LNCaP clone FGC (cell line): ENCODE data around the gene BCL11A.

Source experiments
- DNase-seq: peaks from one replicate; pipeline ENCODE4 v3.0.0-alpha.2; 2011; ENCODE audit warnings: low read depth
- H3K4me3 ChIP-seq: 2 replicates; pipeline ENCODE4 v1.5.1; 2011; ENCODE audit warnings: mild to moderate bottlenecking, low read depth, low read length, control low read depth
- TF ChIP-seq, protein P1 (sequence below): IDR thresholded peaks from 2 replicates; pipeline ENCODE4 v1.5.1; 2012; ENCODE audit warnings: mild to moderate bottlenecking; ENCODE audit not compliant: control insufficient read depth, insufficient read depth; ENCODE audit errors: extremely low read depth

BCL11A gene

DNA sequence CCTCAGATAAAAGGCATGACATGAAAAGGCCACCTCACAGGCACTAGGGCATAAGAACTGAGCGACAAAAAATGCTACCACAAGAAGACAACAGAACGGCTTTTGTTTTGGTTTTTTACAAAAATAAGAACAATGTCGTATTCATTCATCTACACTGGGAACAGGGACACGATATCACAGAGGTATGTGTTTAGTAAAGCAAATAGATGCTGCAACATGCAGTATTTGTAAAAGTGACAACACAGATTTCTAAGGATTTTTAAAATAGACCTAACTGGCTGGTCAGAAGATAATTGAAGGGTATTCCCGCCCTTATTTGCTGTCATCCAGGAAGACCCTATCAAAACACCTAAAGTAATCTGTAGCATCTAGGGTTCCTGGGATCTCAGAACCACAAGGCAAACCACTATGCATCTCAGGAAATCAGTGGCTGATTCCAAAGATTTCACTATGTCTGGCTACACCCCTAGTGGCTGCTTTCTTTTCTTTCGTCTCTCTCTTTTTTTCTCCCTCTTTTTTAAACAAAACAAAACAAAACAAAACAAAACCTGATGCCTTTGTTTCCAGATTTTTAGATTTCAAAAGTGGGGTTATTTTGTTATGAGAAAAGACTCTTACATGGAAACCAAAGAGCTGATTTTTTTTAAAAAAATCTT lies 97.2 kb downstream of the BCL11A start:
- no peak for DNase-seq
- TF ChIP-seq, protein P1, sequence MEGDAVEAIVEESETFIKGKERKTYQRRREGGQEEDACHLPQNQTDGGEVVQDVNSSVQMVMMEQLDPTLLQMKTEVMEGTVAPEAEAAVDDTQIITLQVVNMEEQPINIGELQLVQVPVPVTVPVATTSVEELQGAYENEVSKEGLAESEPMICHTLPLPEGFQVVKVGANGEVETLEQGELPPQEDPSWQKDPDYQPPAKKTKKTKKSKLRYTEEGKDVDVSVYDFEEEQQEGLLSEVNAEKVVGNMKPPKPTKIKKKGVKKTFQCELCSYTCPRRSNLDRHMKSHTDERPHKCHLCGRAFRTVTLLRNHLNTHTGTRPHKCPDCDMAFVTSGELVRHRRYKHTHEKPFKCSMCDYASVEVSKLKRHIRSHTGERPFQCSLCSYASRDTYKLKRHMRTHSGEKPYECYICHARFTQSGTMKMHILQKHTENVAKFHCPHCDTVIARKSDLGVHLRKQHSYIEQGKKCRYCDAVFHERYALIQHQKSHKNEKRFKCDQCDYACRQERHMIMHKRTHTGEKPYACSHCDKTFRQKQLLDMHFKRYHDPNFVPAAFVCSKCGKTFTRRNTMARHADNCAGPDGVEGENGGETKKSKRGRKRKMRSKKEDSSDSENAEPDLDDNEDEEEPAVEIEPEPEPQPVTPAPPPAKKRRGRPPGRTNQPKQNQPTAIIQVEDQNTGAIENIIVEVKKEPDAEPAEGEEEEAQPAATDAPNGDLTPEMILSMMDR, result no peak
- H3K4me3 ChIP-seq, result no peak overlapping the region

DNA sequence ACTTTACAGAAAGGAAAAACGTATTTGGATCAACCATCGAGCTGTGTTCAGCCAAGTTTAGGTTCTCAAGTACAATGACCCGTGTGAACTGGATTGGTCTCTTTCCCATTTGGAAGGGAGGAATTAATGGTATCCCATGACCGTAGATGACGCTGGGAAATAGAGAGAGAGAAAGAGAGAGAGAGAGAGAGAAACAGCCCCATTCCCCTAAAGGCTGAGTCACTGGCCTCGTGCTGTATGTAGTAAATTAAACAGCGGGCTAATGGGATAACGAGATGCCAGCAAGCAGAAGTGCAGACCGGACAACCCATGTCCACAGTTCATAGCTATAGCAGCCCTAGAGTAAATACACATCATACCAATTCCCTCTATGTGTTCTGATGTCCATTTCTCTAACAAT lies 99.6 kb downstream of the BCL11A start:
- TF ChIP-seq, protein P1, result no peak
- no peak for DNase-seq
- H3K4me3 ChIP-seq, result no peak overlapping the region

DNA sequence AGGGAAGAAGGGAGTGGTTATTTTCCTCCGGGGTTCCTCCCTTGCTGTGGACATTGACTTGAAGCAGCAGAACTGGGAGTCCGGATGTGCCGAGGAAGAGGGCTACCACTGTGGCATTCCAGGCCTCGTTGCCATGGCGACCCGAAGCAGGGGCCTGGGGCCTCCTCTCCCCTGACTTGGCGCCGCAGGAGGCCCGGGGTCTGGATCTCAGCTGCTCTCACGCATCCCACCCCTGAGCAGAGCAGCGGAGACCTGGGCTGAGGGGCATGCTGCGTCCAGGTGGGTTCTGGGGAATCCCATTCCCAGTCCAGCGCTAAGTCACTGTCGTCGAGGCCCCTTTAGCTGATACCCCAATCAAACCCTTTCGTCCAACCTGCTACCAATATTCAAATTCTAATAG lies 100.2 kb downstream of the BCL11A start:
- TF ChIP-seq, protein P1, result no peak
- DNase-seq, result no peak
- no peak overlapping the region for H3K4me3 ChIP-seq

DNA sequence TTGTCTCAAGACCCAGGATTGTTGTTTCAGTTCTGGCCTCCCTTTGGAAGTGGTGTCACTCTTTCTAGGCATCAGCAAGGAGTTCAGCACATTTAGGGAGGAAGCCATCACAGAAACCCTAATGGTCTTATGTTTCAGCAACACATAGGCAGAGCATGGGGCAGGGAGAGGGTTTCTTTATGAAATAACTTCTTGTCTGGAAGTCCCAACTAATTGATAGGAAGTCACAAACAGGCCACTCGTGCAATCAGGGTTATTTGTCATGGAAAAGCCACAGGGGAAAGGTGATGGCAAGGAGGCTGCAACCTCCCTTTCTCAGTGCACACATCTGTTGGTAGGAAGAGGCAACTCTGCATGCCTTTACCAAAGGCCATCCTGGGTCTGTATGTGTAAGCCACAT lies 103.0 kb downstream of the BCL11A start:
- DNase-seq, result no peak
- TF ChIP-seq, protein P1, result no peak
- H3K4me3 ChIP-seq, result no peak overlapping the region

DNA sequence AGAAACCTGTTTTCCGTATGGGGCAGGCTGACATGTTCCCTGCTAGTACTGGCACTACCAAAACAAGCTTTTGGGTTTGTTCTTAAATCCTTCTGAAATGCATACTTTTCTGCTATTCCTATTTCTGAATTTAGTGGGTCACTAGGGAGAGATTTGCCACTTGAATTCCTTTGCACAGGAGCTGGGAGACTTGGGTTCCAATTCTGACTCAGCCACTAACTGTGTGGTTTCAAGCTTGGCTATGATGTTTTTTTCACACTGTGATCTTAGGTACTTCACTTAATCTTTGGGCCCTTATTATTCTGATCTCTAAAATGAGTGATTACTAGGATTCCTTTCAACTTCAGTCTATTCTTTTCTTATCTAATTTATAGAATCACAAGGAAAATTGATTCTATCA lies 105.5 kb downstream of the BCL11A start:
- no peak overlapping the region for H3K4me3 ChIP-seq
- no peak for DNase-seq
- TF ChIP-seq, protein P1, result no peak

DNA sequence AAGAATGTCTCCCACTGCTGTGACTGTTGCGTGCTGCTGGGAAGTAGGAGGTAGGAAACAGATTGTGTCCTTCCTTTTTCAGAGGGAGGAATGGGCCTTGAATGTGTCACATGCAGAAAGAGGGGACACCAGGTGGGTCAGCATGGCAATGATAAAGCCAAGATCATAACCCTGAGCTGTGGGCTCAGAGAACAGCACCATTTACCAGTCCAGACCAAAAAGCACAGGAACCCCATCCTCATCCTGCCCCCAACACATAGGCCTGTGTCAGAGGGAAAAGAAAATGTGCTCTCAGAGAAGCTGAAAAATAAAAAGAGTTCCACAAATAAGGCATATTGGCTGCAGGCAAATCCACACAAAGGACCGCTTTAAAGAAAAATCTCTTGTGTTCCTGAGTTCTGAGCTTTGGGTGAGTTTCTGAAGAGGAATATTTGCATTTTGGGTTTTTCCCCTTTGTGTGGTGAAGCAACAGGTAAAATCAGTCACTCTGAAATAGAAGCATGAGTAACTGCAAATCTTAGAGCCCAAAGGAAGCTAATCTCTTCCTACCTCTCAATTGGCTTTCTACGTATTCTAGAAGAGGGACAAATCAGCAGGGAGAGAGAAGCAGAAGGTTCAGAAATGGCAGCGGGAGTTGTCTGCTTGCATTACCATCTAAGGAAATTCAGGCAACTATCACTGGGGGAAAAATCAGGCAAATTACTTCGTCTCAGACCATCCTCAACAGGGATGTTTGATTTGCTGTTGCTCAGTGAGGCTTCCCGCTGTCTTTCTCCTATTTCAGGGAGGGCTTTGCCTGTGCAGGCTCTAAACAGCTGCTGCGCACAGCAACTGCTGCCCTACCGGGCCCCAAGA lies 106.8 kb downstream of the BCL11A start:
- no peak overlapping the region for H3K4me3 ChIP-seq
- TF ChIP-seq, protein P1, result no peak
- no peak for DNase-seq
